GM12878 (cell line): Measurements from ENCODE around the gene PDE1C.

Experiments used
- BCL11A ChIP-seq: IDR thresholded peaks from 2 replicates; pipeline ENCODE4 v1.6.1; 2011; ENCODE audit warnings: low read depth, low read length
- CBX5 ChIP-seq: sonication (generic); IDR thresholded peaks from 2 replicates; pipeline ENCODE4 v1.6.1; 2016; ENCODE audit warnings: low read depth, moderate library complexity, mild to moderate bottlenecking, inconsistent platforms
- CEBPB ChIP-seq, 2 experiments: fragments of 150-350 bp in 1 of 2; IDR thresholded peaks; 2 replicates each; pipeline ENCODE4 v1.6.1; 2012 to 2014; ENCODE audit warnings: low read depth in 2 of 2, low read length in 2 of 2, borderline replicate concordance in 1 of 2, inconsistent platforms in 1 of 2
- CEBPZ ChIP-seq: fragments of 150-350 bp; IDR thresholded peaks from 2 replicates; pipeline ENCODE4 v1.6.1; 2016; ENCODE audit warnings: low read depth, low read length
- GABPA ChIP-seq: IDR thresholded peaks from 2 replicates; pipeline ENCODE4 v1.6.1; 2014; ENCODE audit warnings: antibody characterized with exemption, low read depth, mild to moderate bottlenecking, inconsistent platforms
- IKZF1 ChIP-seq: fragments of 450-650 bp; conservative IDR thresholded peaks from 2 replicates; pipeline ENCODE4 v1.6.1; 2017; ENCODE audit warnings: antibody characterized with exemption, mild to moderate bottlenecking
- POLR2AphosphoS2 ChIP-seq: IDR thresholded peaks from 2 replicates; pipeline ENCODE4 v1.6.1; 2011; ENCODE audit warnings: low read depth, mild to moderate bottlenecking, low read length, improper control_type of control experiment, moderate library complexity
- SP1 ChIP-seq: IDR thresholded peaks from one replicate; pipeline ENCODE4 v1.6.1; 2011; ENCODE audit warnings: low read depth, low read length
- ZNF274 ChIP-seq: IDR thresholded peaks from one replicate; pipeline ENCODE4 v1.8.0; 2011; ENCODE audit not compliant: insufficient read length, insufficient read depth
- TF ChIP-seq, protein P1 (sequence below), 3 experiments: IDR thresholded peaks in 2 of 3; conservative IDR thresholded peaks in 1 of 3; 2 replicates each; pipeline ENCODE4 v1.5.1; 2011; ENCODE audit warnings: low read depth in 3 of 3, low read length in 3 of 3, mild to moderate bottlenecking in 3 of 3, control low read depth in 2 of 3, moderate library complexity in 2 of 3, inconsistent platforms in 1 of 3, mixed read lengths in 1 of 3; ENCODE audit not compliant: control insufficient read depth in 2 of 3, insufficient read depth in 1 of 3; ENCODE audit errors: extremely low read depth in 1 of 3
- TF ChIP-seq, protein P2 (sequence below): IDR thresholded peaks from 2 replicates; pipeline ENCODE4 v1.6.1; 2012; ENCODE audit warnings: low read depth, low read length, improper control_type of control experiment
- TF ChIP-seq, protein P3 (sequence below): fragments of 450-650 bp; formaldehyde crosslinking; IDR thresholded peaks from 2 replicates; pipeline ENCODE4 v1.5.0; 2022; ENCODE audit warnings: mild to moderate bottlenecking, missing genetic modification characterization

GRCh38 chr7:31735991-31736982, 333.9 kb downstream of the PDE1C start:
- TF ChIP-seq, protein P1, sequence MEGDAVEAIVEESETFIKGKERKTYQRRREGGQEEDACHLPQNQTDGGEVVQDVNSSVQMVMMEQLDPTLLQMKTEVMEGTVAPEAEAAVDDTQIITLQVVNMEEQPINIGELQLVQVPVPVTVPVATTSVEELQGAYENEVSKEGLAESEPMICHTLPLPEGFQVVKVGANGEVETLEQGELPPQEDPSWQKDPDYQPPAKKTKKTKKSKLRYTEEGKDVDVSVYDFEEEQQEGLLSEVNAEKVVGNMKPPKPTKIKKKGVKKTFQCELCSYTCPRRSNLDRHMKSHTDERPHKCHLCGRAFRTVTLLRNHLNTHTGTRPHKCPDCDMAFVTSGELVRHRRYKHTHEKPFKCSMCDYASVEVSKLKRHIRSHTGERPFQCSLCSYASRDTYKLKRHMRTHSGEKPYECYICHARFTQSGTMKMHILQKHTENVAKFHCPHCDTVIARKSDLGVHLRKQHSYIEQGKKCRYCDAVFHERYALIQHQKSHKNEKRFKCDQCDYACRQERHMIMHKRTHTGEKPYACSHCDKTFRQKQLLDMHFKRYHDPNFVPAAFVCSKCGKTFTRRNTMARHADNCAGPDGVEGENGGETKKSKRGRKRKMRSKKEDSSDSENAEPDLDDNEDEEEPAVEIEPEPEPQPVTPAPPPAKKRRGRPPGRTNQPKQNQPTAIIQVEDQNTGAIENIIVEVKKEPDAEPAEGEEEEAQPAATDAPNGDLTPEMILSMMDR (IDR thresholded peaks at IDR 0.05 in 2 of 3, conservative IDR thresholded peaks at IDR 0.05 in 1 of 3; ENCODE audit: control insufficient read depth in 2 of 3, extremely low read depth in 1 of 3, insufficient read depth in 1 of 3, low read depth in 3 of 3, low read length in 3 of 3) = peak; percentile 82 to 90 (median 86)
- TF ChIP-seq IKZF1 (no peak), CEBPZ (no peak), CEBPB (IDR thresholded peaks at IDR 0.05; ENCODE audit: borderline replicate concordance in 1 of 2, low read depth in 2 of 2, low read length in 2 of 2) (no peak), SP1 (no peak), ZNF274 (no peak), CBX5 (no peak), POLR2AphosphoS2 (no peak), GABPA (no peak), BCL11A (no peak)
- TF ChIP-seq, protein P2, sequence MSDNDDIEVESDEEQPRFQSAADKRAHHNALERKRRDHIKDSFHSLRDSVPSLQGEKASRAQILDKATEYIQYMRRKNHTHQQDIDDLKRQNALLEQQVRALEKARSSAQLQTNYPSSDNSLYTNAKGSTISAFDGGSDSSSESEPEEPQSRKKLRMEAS = no peak
- TF ChIP-seq, protein P3, sequence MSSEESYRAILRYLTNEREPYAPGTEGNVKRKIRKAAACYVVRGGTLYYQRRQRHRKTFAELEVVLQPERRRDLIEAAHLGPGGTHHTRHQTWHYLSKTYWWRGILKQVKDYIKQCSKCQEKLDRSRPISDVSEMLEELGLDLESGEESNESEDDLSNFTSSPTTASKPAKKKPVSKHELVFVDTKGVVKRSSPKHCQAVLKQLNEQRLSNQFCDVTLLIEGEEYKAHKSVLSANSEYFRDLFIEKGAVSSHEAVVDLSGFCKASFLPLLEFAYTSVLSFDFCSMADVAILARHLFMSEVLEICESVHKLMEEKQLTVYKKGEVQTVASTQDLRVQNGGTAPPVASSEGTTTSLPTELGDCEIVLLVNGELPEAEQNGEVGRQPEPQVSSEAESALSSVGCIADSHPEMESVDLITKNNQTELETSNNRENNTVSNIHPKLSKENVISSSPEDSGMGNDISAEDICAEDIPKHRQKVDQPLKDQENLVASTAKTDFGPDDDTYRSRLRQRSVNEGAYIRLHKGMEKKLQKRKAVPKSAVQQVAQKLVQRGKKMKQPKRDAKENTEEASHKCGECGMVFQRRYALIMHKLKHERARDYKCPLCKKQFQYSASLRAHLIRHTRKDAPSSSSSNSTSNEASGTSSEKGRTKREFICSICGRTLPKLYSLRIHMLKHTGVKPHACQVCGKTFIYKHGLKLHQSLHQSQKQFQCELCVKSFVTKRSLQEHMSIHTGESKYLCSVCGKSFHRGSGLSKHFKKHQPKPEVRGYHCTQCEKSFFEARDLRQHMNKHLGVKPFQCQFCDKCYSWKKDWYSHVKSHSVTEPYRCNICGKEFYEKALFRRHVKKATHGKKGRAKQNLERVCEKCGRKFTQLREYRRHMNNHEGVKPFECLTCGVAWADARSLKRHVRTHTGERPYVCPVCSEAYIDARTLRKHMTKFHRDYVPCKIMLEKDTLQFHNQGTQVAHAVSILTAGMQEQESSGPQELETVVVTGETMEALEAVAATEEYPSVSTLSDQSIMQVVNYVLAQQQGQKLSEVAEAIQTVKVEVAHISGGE (CRISPR knock-in tag) = no peak
